HepG2 (cell line): Measurements from ENCODE around the gene TCERG1L. TPM values are rescaled to one million over a fixed set of nuclear protein-coding genes. Genes with fewer than 3 reads are reported as not detected.
A peak's percentile ranks its signal among the peaks of the same experiment; 100 is the strongest.

ENCODE experiments used
- ATAC-seq: fragments of 200-7000 bp; cut with Tn5 transposase; 3 replicates; pipeline ENCODE4 v1.9.1; 2020; ENCODE audit warnings: mild to moderate bottlenecking, moderate library complexity
- BruUV-seq: library from RNA; stranded (reverse); fragments of 400-500 nt; replicated peaks from 2 replicates; lab custom pipeline; 2021; lab: Mats Ljungman, UMichigan
- CTCF ChIA-PET: fragments of 300-600 bp; formaldehyde crosslinking; extraction: SDS; loops from one replicate; lab custom pipeline; 2021; ENCODE audit warnings: low total read pairs, inconsistent platforms, low intra/inter-chr PET ratio; lab: Yijun Ruan, JAX
- POLR2A ChIA-PET: fragments of 350-600 bp; sonication (Branson Sonifier 250); formaldehyde crosslinking; loops from one replicate; lab custom pipeline; 2020; ENCODE audit warnings: antibody characterized with exemption, inconsistent platforms; lab: Yijun Ruan, JAX
- DNase-seq: peaks from one replicate; pipeline ENCODE4 v3.0.0-alpha.2; 2015; ENCODE audit warnings: low spot score
- FAIRE-seq: peaks from 3 replicates; lab custom pipeline; 2011; peaks lifted over from hg19 to GRCh38; lab: Jason Lieb, UNC
- H2AFZ ChIP-seq: one replicate; pipeline ENCODE4 v1.6.1; 2011; ENCODE audit warnings: low read length, inconsistent platforms
- H3K27ac ChIP-seq: fragments of 300-600 bp; 3 replicates; pipeline ENCODE4 v1.8.0; 2011; ENCODE audit warnings: mixed run types, mild to moderate bottlenecking, mixed read lengths, low read length, inconsistent platforms; ENCODE audit not compliant: insufficient read depth; ENCODE audit errors: extremely low read length
- H3K27me3 ChIP-seq, 2 experiments: fragments of 200-600 bp in 1 of 2; 2 replicates in 1 of 2; 3 replicates in 1 of 2; pipeline versions ENCODE4 v1.6.0 to v1.8.0; 2011; ENCODE audit warnings: low read length in 2 of 2, mild to moderate bottlenecking in 2 of 2, moderate library complexity in 2 of 2, inconsistent platforms in 1 of 2; ENCODE audit not compliant: insufficient read depth in 2 of 2, control insufficient read depth in 1 of 2
- H3K36me3 ChIP-seq, 2 experiments: fragments of 200-600 bp in 1 of 2; replicated peaks in 1 of 2; 2 replicates in 1 of 2; 3 replicates in 1 of 2; pipeline versions ENCODE4 v1.5.1 to v1.8.0; 2011; ENCODE audit warnings: low read length in 2 of 2, inconsistent platforms in 1 of 2; ENCODE audit not compliant: insufficient read depth in 2 of 2, control insufficient read depth in 1 of 2
- H3K4me1 ChIP-seq: 2 replicates; pipeline ENCODE4 v1.5.1; 2012; ENCODE audit warnings: low read length, inconsistent platforms; ENCODE audit not compliant: insufficient read depth
- H3K4me2 ChIP-seq: 2 replicates; pipeline ENCODE4 v1.6.0; 2011; ENCODE audit warnings: low read depth, low read length, inconsistent platforms
- H3K4me3 ChIP-seq, 3 experiments: fragments of 200-600 bp in 1 of 3; sonication (generic), shearing (Covaris generic) in 1 of 3; replicated peaks in 1 of 3; 2 replicates each; pipeline ENCODE4 v1.5.1; 2011 to 2016; ENCODE audit warnings: low read length in 3 of 3, inconsistent platforms in 2 of 3, low read depth in 2 of 3, mild to moderate bottlenecking in 2 of 3, control low read depth in 1 of 3, mixed read lengths in 1 of 3; ENCODE audit not compliant: insufficient read depth in 1 of 3
- H3K79me2 ChIP-seq: one replicate; pipeline ENCODE4 v1.6.1; 2011; ENCODE audit warnings: low read length, inconsistent platforms; ENCODE audit not compliant: insufficient read depth
- H3K9ac ChIP-seq: 2 replicates; pipeline ENCODE4 v1.6.0; 2011; ENCODE audit warnings: mild to moderate bottlenecking, low read depth, low read length, inconsistent platforms; ENCODE audit not compliant: insufficient read depth
- H3K9me3 ChIP-seq: 2 replicates; pipeline ENCODE4 v1.5.1; 2012; ENCODE audit warnings: mild to moderate bottlenecking, low read length
- H4K20me1 ChIP-seq: 2 replicates; pipeline ENCODE4 v1.6.0; 2011; ENCODE audit warnings: inconsistent platforms, mild to moderate bottlenecking, low read length, moderate library complexity; ENCODE audit not compliant: insufficient read depth
- ASH2L ChIP-seq: fragments of 300-600, 200-600 bp; sonication (generic); IDR thresholded peaks from 2 replicates; pipeline ENCODE4 v1.7.0; 2017; ENCODE audit warnings: low read depth, mild to moderate bottlenecking, moderate library complexity, mixed read lengths, low read length; ENCODE audit not compliant: insufficient read length
- ATM ChIP-seq: fragments of 450-650 bp; IDR thresholded peaks from 2 replicates; pipeline ENCODE4 v1.7.1; 2017; ENCODE audit warnings: mild to moderate bottlenecking, borderline replicate concordance
- BRF2 ChIP-seq: sonication (generic); formaldehyde crosslinking; IDR thresholded peaks from 2 replicates; pipeline ENCODE4 v1.8.1; 2022; ENCODE audit warnings: mild to moderate bottlenecking, missing genetic modification reagents
- CREB1 ChIP-seq, 2 experiments: fragments of 450-650 bp in 1 of 2; IDR thresholded peaks; 2 replicates each; pipeline ENCODE4 v1.6.1; 2016 to 2017; ENCODE audit warnings: control low read depth in 1 of 2, mild to moderate bottlenecking in 1 of 2, missing compliant biosample characterization in 1 of 2, missing genetic modification characterization in 1 of 2
- DMAP1 ChIP-seq: IDR thresholded peaks from 2 replicates; pipeline ENCODE4 v1.6.1; 2016
- FLYWCH1 ChIP-seq: sonication (generic); formaldehyde crosslinking; IDR thresholded peaks from 2 replicates; pipeline ENCODE4 v1.8.1; 2023; ENCODE audit warnings: mild to moderate bottlenecking, missing genetic modification reagents
- FOXP4 ChIP-seq: sonication (generic); formaldehyde crosslinking; IDR thresholded peaks from 2 replicates; pipeline ENCODE4 v1.4.0; 2020; ENCODE audit warnings: missing genetic modification reagents
- JUND ChIP-seq: sonication (generic); formaldehyde crosslinking; IDR thresholded peaks from 2 replicates; pipeline ENCODE4 v1.8.0; 2022; ENCODE audit warnings: mild to moderate bottlenecking, missing genetic modification reagents
- MNT ChIP-seq: fragments of 450-650 bp; IDR thresholded peaks from 2 replicates; pipeline ENCODE4 v1.6.1; 2016
- NBN ChIP-seq: fragments of 450-650 bp; conservative IDR thresholded peaks from 2 replicates; pipeline ENCODE4 v1.6.1; 2017
- NCOA5 ChIP-seq: sonication (generic); formaldehyde crosslinking; IDR thresholded peaks from 2 replicates; pipeline ENCODE4 v1.4.0; 2020; ENCODE audit warnings: missing genetic modification reagents
- NRL ChIP-seq: sonication (generic); formaldehyde crosslinking; IDR thresholded peaks from 2 replicates; pipeline ENCODE4 v1.5.0; 2020; ENCODE audit warnings: missing genetic modification reagents, mild to moderate bottlenecking, moderate library complexity, borderline replicate concordance
- SP5 ChIP-seq: IDR thresholded peaks from 2 replicates; pipeline ENCODE4 v1.6.1; 2016; ENCODE audit warnings: low read depth, borderline replicate concordance
- SRF ChIP-seq: IDR thresholded peaks from 2 replicates; pipeline ENCODE4 v1.6.1; 2011; ENCODE audit warnings: mild to moderate bottlenecking, low read depth, low read length, moderate library complexity
- TCF12 ChIP-seq, 2 experiments: fragments of 450-650 bp in 1 of 2; sonication (generic) in 1 of 2; formaldehyde crosslinking in 1 of 2; IDR thresholded peaks; 2 replicates each; pipeline versions ENCODE4 v1.6.1 to v1.8.0; 2017 to 2022; ENCODE audit warnings: antibody characterized with exemption in 1 of 2, mild to moderate bottlenecking in 1 of 2, missing genetic modification reagents in 1 of 2, moderate library complexity in 1 of 2
- TRIM22 ChIP-seq: fragments of 450-650 bp; IDR thresholded peaks from 2 replicates; pipeline ENCODE4 v1.6.1; 2017
- WIZ ChIP-seq: sonication (generic); formaldehyde crosslinking; IDR thresholded peaks from 2 replicates; pipeline ENCODE4 v1.5.1; 2020; ENCODE audit warnings: mild to moderate bottlenecking, missing genetic modification reagents
- ZFAT ChIP-seq: sonication (generic); formaldehyde crosslinking; conservative IDR thresholded peaks from 2 replicates; pipeline ENCODE4 v1.8.1; 2023; ENCODE audit warnings: missing genetic modification reagents, inconsistent platforms
- ZKSCAN5 ChIP-seq: sonication (generic); formaldehyde crosslinking; IDR thresholded peaks from 2 replicates; pipeline ENCODE4 v1.5.1; 2020; ENCODE audit warnings: mild to moderate bottlenecking, missing genetic modification reagents
- ZNF713 ChIP-seq: sonication (generic); formaldehyde crosslinking; IDR thresholded peaks from 2 replicates; pipeline ENCODE4 v1.4.0; 2020; ENCODE audit warnings: mild to moderate bottlenecking, missing genetic modification reagents
- ZNF747 ChIP-seq: sonication (generic); formaldehyde crosslinking; IDR thresholded peaks from 2 replicates; pipeline ENCODE4 v1.8.1; 2023; ENCODE audit warnings: missing genetic modification reagents, mild to moderate bottlenecking, borderline replicate concordance
- WGBS: methylation state at CpG from one replicate; pipeline ENCODE4 v1.1.6; 2017; ENCODE audit warnings: low lambda C conversion rate; 5-methylcytosine and 5-hydroxymethylcytosine counted together
- in situ Hi-C: cut with HindIII; loops from 2 replicates; pipeline ENCODE4 v1.10.0; 2017; ENCODE audit warnings: low pct_unique_long_range_greater_than_20kb; ENCODE audit not compliant: extremely low pct_ligation_motif_present
- intact Hi-C: fragments of 100-400 bp; cut with micrococcal nuclease; formaldehyde crosslinking; loops from one replicate; pipeline ENCODE4 v1.10.0; 2022; ENCODE audit not compliant: unreplicated experiment
- polyA plus RNA-seq, 8 experiments: library from polyadenylated mRNA; depleted of rRNA in 3 of 8; stranded (reverse) in 7 of 8; unstranded in 1 of 8; fragments of >200 nt; fragmentation: Illumina TruSeq in 4 of 8; extraction: Trizol in 4 of 8; gene quantifications; 2 replicates each; pipeline versions ENCODE4 v1.2.1 to v1.2.3, GENCODE V29; 2011 to 2016; ENCODE audit warnings: low read depth in 4 of 8, missing spikeins in 1 of 8, mixed read lengths in 1 of 8; ENCODE audit not compliant: insufficient read depth in 1 of 8
- total RNA-seq, 5 experiments: library from RNA; depleted of rRNA; stranded (reverse); fragments of >200 nt; fragmentation: Illumina TruSeq; extraction: Trizol; gene quantifications; 2 replicates each; pipeline ENCODE4 v1.2.3, GENCODE V29; 2016; ENCODE audit warnings: low read depth in 1 of 5

TCERG1L gene
- total and polyA plus RNA-seq, 2 of the 13 experiments (the other 11 are each of a cell fraction or from before 2014, with no cell fraction given) = not detected

- Histone ChIP-seq H3K4me2 (no peak overlapping the region), H3K79me2 (no peaks in the 10 kb centered on the region), H4K20me1 (no peaks in the 10 kb centered on the region), H3K9me3 (no peaks in the 10 kb centered on the region), H3K27ac (no peak overlapping the region), H3K4me3 (no peak overlapping the region), H3K27me3 (peaks cover 8 to 25% of the 10 kb centered on the region in 2 experiments; a peak in 3 of 5 replicates), H2AFZ (no peak overlapping the region), H3K9ac (no peak overlapping the region), H3K4me1 (no peaks in the 10 kb centered on the region), H3K36me3 (no peaks in the 10 kb centered on the region)
- ATAC-seq = no peak
- CTCF ChIA-PET = no interaction called here
- in situ Hi-C loops (loop anchor here (10.0 kb wide), 1 partner anchor 627 kb away; no protein-coding TSS in a partner anchor), intact Hi-C loops (no loop called here)
- FAIRE-seq = no peak
- no TSS peak for BruUV-seq
- 3% methylated on average over 6 of the region's 6 CpGs for WGBS
- POLR2A ChIA-PET = no interaction called here
- DNase-seq = no peak
- TF ChIP-seq ASH2L (no peak), TRIM22 (peak; percentile 37; the same call in 1 of the 2 replicates), FLYWCH1 (CRISPR knock-in tag) (no peak), DMAP1 (CRISPR knock-in tag) (no peak), NBN (0 out of 2 replicates have a peak, but pooled peaks have one; percentile 35), WIZ (CRISPR knock-in tag) (no peak), TCF12 (IDR thresholded peaks at IDR 0.05) (no peak), TCF12 (CRISPR knock-in tag; IDR thresholded peaks at IDR 0.05) (no peak), SRF (no peak), SP5 (CRISPR knock-in tag) (no peak), FOXP4 (CRISPR knock-in tag) (no peak), ZNF747 (CRISPR knock-in tag) (no peak), CREB1 (IDR thresholded peaks at IDR 0.05) (peak; percentile 46; the same call in 1 of the 2 replicates), CREB1 (CRISPR knock-in tag; IDR thresholded peaks at IDR 0.05) (no peak), NCOA5 (CRISPR knock-in tag) (no peak), ZFAT (no peak), MNT (peak; percentile 37; the same call in 1 of the 2 replicates), BRF2 (CRISPR knock-in tag) (no peak), ZKSCAN5 (CRISPR knock-in tag) (no peak), ATM (no peak), JUND (CRISPR knock-in tag) (no peak), ZNF713 (CRISPR knock-in tag) (no peak), NRL (no peak)
These were observed 63.6 kb downstream of the TCERG1L start for GRCh38 chr10:131247873-131248272.
